ENCODE results near the gene IFNK. TPM values are rescaled to one million over a fixed set of nuclear protein-coding genes. Genes with fewer than 3 reads are reported as not detected.
A peak's percentile ranks its signal among the peaks of the same experiment; 100 is the strongest.

The IFNK gene
- total and polyA plus RNA-seq, 2 donors (not counting 3 experiments of a cell fraction or from before 2014, with no cell fraction given), result not detected

DNA sequence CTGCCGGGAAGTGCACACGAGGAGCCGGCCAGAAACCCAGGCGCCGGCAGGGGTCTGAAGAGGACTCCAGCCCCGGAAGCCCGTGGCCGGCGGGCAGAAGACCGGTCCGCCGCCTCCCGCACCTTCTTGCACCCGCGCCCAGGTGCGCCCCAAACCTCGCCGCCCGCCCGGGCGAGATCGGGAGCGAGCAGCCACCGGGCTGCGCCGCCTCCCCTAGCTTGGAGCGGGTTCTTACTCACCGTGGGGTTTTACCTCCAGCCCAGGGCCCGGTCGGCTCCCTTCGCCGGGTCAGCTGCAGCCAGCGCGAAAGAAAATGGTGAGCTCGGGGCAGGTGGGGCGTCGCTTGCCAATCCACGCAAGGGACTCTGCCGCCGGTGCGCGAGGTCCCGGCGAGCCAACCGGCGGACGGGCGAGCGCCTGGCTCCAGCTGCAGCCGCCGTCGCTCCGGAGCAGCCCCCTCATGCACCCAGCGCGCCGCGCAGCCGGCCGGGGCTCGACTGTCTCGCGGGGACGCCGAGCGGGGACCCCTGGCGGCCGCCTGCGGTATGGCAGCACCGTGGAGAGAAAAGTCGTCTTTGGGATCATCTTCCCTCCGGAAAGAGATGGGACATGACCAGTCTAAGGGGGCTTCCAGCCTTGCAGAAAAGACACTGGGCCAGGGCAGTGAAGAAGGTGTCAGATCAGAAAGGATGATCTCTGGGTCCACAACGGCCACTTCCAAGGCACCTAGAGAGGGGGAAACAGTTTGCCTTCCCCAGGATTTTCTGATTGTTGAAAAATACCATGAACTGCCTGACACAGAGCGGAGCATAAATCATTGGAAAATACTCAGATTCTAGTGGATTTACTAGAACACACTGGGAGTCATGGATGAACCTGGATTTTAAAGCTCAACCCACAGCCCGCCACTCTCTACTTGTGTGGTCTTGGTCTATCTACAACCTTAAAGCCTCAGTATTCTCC lies 5.5 kb downstream of the IFNK start, which contains the start of gene MOB3B:
Gene MOB3B (minus strand): TSS at position 499 of the 963 bp plus-strand sequence. CDS start 74,264 bp downstream, outside the sequence.
- no peaks in the 10 kb centered on the region for H3K9me1 ChIP-seq (replicated peaks; ENCODE audit: control insufficient read depth, extremely low read depth, insufficient read depth, low read length)
- H3K36me3 ChIP-seq (ENCODE audit: control insufficient read depth in 2 of 2, extremely low read depth in 1 of 2, insufficient read depth in 2 of 2, low read length in 2 of 2), result no peaks in the 10 kb centered on the region
- intact Hi-C loops (cut with micrococcal nuclease) (loop anchor here (1.0 kb wide), 3 partner anchors 19 to 196 kb away; no protein-coding TSS in a partner anchor), dilution Hi-C loops (cut with MboI; ENCODE audit: extremely low pct_ligation_motif_present, low sequenced_read_pairs) (no loop called here)
- H3K4me2 ChIP-seq (ENCODE audit: insufficient read depth, low read length), result peak within 1 kb of the TSS; percentile 83
- no peak within 1 kb of the TSS for H3K27ac ChIP-seq (ENCODE audit: insufficient read depth, low read depth, low read length)
- peak within 1 kb of the TSS; percentile 32 to 44 (median 32) for H3K4me3 ChIP-seq (replicated peaks in 1 of 3; ENCODE audit: insufficient read depth in 1 of 3, low read depth in 1 of 3, low read length in 3 of 3)
- H4K20me1 ChIP-seq (replicated peaks; ENCODE audit: control insufficient read depth, extremely low read depth, insufficient read depth, low read length), result no peaks in the 10 kb centered on the region
- TF ChIP-seq GATA2 (IDR thresholded peaks at IDR 0.05; ENCODE audit: insufficient read depth, insufficient read length, low read depth, low read length), result no peak
- TF ChIP-seq MAX (IDR thresholded peaks at IDR 0.05; ENCODE audit: insufficient read depth, insufficient read length), result no peak
- TF ChIP-seq CTCF (IDR thresholded peaks at IDR 0.05; ENCODE audit: extremely low read depth in 1 of 2, insufficient read depth in 1 of 2, low read depth in 1 of 2, low read length in 2 of 2), result peak; percentile 84 to 90
- peak; percentile 36 for TF ChIP-seq EZH2 (IDR thresholded peaks at IDR 0.05; ENCODE audit: borderline replicate concordance, low read depth, low read length, severe bottlenecking)
- TF ChIP-seq FOS (IDR thresholded peaks at IDR 0.05; ENCODE audit: borderline replicate concordance, insufficient read depth, low read length), result no peak
- no peak for TF ChIP-seq JUN (IDR thresholded peaks at IDR 0.05; ENCODE audit: borderline replicate concordance, insufficient read depth, insufficient read length, low read depth)
- TF ChIP-seq POLR2AphosphoS5 (IDR thresholded peaks at IDR 0.05; ENCODE audit: insufficient read depth, low read depth, low read length), result no peak
- TF ChIP-seq POLR2A (IDR thresholded peaks at IDR 0.05; ENCODE audit: low read depth, low read length), result no peak
- no peak for TF ChIP-seq MYC (IDR thresholded peaks at IDR 0.05; ENCODE audit: low read depth, low read length)
- H2AFZ ChIP-seq (ENCODE audit: low read depth, low read length), result peak within 1 kb of the TSS; percentile 70
- peak within 1 kb of the TSS; percentile 19 for H3K9ac ChIP-seq (replicated peaks; ENCODE audit: extremely low read depth, insufficient read depth, low read length)
- H3K4me1 ChIP-seq (ENCODE audit: control insufficient read depth, extremely low read depth, insufficient read depth, low read length), result peaks cover 9% of the 10 kb centered on the region
- peaks cover 19 to 35% of the 10 kb centered on the region in 2 experiments for H3K27me3 ChIP-seq (ENCODE audit: control insufficient read depth in 2 of 2, insufficient read depth in 2 of 2, low read length in 2 of 2)
- H3K9me3 ChIP-seq (replicated peaks; ENCODE audit: control insufficient read depth, insufficient read depth, low read length), result no peaks in the 10 kb centered on the region
- no TSS peak for BruUV-seq (replicated peaks)
- ChIA-PET POLR2A (no interaction called here), CTCF (interaction anchor here (0.7 to 4.6 kb wide), 18 partner anchors 10 to 221 kb away, joined by 3 to 114 read pairs (median 4); partner anchors contain the start of gene C9orf72)
- no peak for FAIRE-seq
- peak; percentile 60 for DNase-seq (ENCODE audit: low read depth, low spot score)
- H3K79me2 ChIP-seq (ENCODE audit: control insufficient read depth, insufficient read depth, low read length), result no peaks in the 10 kb centered on the region
